ENCODE results near the gene MET. TPM values are rescaled to one million over a fixed set of nuclear protein-coding genes. Genes with fewer than 3 reads are reported as not detected.

MET gene
- total RNA-seq, 1 experiment from 2014 or later = 5.0 TPM

- H3K27ac Mint-ChIP-seq = no peak overlapping the region
- TF ChIP-seq CTCF (conservative IDR thresholded peaks at IDR 0.05) = no peak
- Histone ChIP-seq H4K91ac (ENCODE audit: insufficient read length, low read depth, low read length) (no peak overlapping the region), H3K18ac (ENCODE audit: insufficient read length, low read depth, low read length) (no peak overlapping the region), H3K9ac (ENCODE audit: extremely low read depth, insufficient read length, low read length) (no peak overlapping the region), H3K23ac (ENCODE audit: insufficient read length, low read depth, low read length) (no peak overlapping the region), H3K79me2 (ENCODE audit: insufficient read depth, low read length) (peaks cover 2% of the 10 kb centered on the region; the same call in 1 of the 2 replicates), H3K14ac (ENCODE audit: insufficient read depth, low read length) (no peak overlapping the region), H2BK5ac (ENCODE audit: insufficient read length, low read length) (no peak overlapping the region), H3K79me1 (ENCODE audit: insufficient read depth, low read depth, low read length, poor library complexity, severe bottlenecking) (no peaks in the 10 kb centered on the region), H3T11ph (ENCODE audit: low read length) (no peak overlapping the region), H2AFZ (ENCODE audit: low read length) (no peak overlapping the region), H3K4me1 (ENCODE audit: insufficient read depth, low read length) (peaks cover 3% of the 10 kb centered on the region; the same call in 1 of the 2 replicates), H3K27me3 (ENCODE audit: insufficient read depth, low read length) (no peaks in the 10 kb centered on the region), H3K4me2 (ENCODE audit: insufficient read depth, insufficient read length, low read length) (no peak overlapping the region), H3K23me2 (ENCODE audit: insufficient read length, low read depth, low read length, poor library complexity, severe bottlenecking) (no peaks in the 10 kb centered on the region), H2BK20ac (ENCODE audit: low read depth, low read length, poor library complexity, severe bottlenecking) (no peak overlapping the region), H2BK12ac (ENCODE audit: insufficient read length, low read depth, low read length) (no peak overlapping the region), H3K56ac (ENCODE audit: insufficient read length, low read depth, low read length) (no peak overlapping the region), H3K27ac (ENCODE audit: insufficient read length, low read depth, low read length) (no peak overlapping the region), H2BK15ac (ENCODE audit: low read depth, low read length) (no peak overlapping the region), H4K8ac (replicated peaks; ENCODE audit: insufficient read length, low read depth, low read length) (no peak overlapping the region), H3K4ac (ENCODE audit: low read depth, low read length) (no peak overlapping the region), H4K20me1 (ENCODE audit: control insufficient read depth, insufficient read depth, insufficient read length) (no peaks in the 10 kb centered on the region), H3K9me3 (ENCODE audit: control insufficient read depth, low read depth, low read length) (no peaks in the 10 kb centered on the region), H4K5ac (ENCODE audit: insufficient read length, low read depth, low read length) (no peak overlapping the region), H2AK5ac (ENCODE audit: insufficient read length, low read length) (no peak overlapping the region), H2BK120ac (ENCODE audit: low read depth, low read length, poor library complexity, severe bottlenecking) (no peak overlapping the region)
- WGBS (ENCODE audit: extremely low coverage, insufficient read length, low lambda C conversion rate) = no CpG with 5 or more reads among the region's 4 CpGs
- no peaks in the 10 kb centered on the region for H3K9me3 Mint-ChIP-seq
- no peak overlapping the region for H3K4me3 Mint-ChIP-seq
- no peak for DNase-seq
- H3K36me3 Mint-ChIP-seq (ENCODE audit: insufficient read depth in 1 of 3, low read depth in 3 of 3) = peaks cover 0 to 3% (median 0%) of the 10 kb centered on the region in 3 experiments; a peak in 3 of 7 replicates
- H3K27me3 Mint-ChIP-seq (ENCODE audit: low read depth) = no peaks in the 10 kb centered on the region; the same call in 1 of the 2 replicates
- peaks cover 22 to 24% of the 10 kb centered on the region in 2 experiments for H3K4me1 Mint-ChIP-seq
Measured at GRCh38 chr7:116683786-116684185, 11.8 kb downstream of the MET start.

Measured in H9 (cell line).